Measurements from ENCODE around the gene DBI. TPM values are rescaled to one million over a fixed set of nuclear protein-coding genes. Genes with fewer than 3 reads are reported as not detected.

The DBI gene
- 87.0 and 117 TPM in 2 replicates for total RNA-seq

DNA sequence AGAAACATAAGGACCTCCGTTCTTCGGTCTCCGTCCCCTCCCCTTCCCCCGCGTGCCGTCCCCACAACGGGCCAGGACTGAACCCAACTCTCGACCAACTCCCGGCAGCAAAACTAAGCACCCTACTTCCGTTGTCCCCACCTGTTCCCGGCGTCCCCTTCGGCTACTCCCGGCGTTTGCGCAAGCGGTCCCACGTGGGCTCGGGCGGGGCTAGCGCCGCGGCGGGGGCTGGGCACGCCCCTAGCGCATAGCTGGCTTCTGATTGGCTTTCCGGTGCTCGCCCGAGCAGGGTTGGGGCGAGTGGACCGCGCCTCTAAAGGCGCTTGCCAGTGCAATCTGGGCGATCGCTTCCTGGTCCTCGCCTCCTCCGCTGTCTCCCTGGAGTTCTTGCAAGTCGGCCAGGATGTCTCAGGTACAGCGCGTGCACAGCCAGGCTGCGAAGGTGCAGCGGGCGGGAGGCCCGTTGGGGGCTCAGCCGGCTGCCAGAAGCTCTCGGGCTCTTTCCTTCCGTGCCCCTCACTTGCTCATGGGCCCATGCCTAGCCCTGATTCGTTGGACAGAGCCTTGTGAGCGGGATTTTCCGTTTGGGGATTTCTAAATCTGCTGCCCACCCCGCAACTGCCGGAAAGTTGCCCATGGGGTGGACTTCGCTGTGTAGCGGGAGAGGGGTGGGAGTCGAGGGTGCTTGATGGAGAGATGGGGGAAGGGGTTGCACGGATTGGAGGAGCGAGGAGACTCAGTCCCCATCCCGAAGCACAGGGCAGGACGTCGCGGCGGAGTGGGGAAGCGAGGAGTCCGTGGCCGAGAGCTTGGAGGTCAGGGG, at the start of gene DBI, which contains the start of gene C2orf76:
Gene DBI (plus strand): TSS at position 329 of the 823 bp plus-strand sequence. CDS start 75 bp downstream, at position 404.
Gene C2orf76 (minus strand): TSS at position 186 of the 823 bp plus-strand sequence. CDS start 26,875 bp downstream, outside the sequence.
- TF ChIP-seq, protein P1, sequence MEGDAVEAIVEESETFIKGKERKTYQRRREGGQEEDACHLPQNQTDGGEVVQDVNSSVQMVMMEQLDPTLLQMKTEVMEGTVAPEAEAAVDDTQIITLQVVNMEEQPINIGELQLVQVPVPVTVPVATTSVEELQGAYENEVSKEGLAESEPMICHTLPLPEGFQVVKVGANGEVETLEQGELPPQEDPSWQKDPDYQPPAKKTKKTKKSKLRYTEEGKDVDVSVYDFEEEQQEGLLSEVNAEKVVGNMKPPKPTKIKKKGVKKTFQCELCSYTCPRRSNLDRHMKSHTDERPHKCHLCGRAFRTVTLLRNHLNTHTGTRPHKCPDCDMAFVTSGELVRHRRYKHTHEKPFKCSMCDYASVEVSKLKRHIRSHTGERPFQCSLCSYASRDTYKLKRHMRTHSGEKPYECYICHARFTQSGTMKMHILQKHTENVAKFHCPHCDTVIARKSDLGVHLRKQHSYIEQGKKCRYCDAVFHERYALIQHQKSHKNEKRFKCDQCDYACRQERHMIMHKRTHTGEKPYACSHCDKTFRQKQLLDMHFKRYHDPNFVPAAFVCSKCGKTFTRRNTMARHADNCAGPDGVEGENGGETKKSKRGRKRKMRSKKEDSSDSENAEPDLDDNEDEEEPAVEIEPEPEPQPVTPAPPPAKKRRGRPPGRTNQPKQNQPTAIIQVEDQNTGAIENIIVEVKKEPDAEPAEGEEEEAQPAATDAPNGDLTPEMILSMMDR (IDR thresholded peaks at IDR 0.05; ENCODE audit: insufficient read depth, low read depth, low read length) = no peak
- DNase-seq (ENCODE audit: low read depth) = peak; percentile 95
- H3K4me3 ChIP-seq (ENCODE audit: low read depth, low read length) = peak within 1 kb of the TSS; percentile 94

DNA sequence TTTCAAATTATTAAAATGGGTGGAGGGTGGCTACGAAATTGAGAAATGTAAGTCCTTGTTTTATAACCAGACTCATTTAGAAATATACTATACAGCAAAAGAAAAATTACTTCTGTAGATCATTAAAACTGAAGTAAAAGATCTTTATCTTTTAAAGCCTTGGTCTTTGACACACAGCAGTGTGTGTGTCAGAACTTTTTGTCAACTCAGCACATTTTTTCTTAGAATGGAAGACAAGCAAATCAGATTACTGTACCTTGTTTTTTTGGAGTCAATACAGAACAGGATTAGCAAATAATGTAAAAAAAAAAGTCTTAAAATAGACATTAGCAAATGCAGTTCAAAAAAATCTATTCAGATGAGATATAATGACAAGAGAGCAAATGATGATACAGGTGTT, 49.2 kb upstream of the DBI start:
- TF ChIP-seq, protein P1 (IDR thresholded peaks at IDR 0.05; ENCODE audit: insufficient read depth, low read depth, low read length) = no peak
- no peak for DNase-seq (ENCODE audit: low read depth)
- no peak overlapping the region for H3K4me3 ChIP-seq (ENCODE audit: low read depth, low read length)

DNA sequence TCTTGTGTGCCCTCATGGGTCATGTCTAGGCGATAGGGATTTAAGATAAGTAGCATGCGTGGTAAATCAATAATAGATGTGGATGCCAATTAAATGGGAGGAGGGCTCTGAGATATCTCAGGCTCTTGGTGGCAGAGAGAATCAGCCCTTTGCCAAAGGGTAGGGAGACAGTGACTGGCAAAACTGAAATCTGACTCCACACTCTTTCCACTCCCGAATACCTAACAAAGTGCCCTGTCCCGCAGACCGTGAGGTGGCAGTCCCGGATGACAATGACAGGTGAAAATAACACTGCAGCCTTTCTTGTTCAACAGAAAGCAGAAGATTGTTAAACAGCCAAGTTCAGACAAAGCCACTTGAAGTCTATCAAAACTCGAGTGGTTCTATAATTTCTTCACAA, 47.2 kb upstream of the DBI start:
- H3K4me3 ChIP-seq (ENCODE audit: low read depth, low read length) = no peak overlapping the region
- no peak for DNase-seq (ENCODE audit: low read depth)
- TF ChIP-seq, protein P1 (IDR thresholded peaks at IDR 0.05; ENCODE audit: insufficient read depth, low read depth, low read length) = no peak

DNA sequence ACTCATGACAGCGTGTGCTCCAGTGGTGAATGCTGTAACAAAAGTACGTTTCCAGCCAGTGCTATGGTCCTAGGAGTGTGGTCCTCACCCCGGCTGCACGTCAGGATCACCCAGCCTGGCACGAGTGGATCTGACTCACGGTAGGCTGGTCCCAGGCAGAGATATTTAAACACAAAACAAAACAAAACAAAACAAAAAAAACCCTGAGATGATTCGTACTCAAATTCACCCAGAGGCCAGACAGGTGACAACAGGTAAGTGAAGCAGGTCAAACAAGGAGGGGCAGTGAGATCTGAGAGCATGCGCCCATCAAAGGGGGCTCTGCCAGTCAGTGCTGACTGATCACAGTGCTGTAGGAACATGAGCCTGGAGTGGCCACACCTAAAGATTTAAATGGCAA, 43.3 kb upstream of the DBI start:
- TF ChIP-seq, protein P1 (IDR thresholded peaks at IDR 0.05; ENCODE audit: insufficient read depth, low read depth, low read length) = no peak
- no peak for DNase-seq (ENCODE audit: low read depth)
- H3K4me3 ChIP-seq (ENCODE audit: low read depth, low read length) = no peak overlapping the region

DNA sequence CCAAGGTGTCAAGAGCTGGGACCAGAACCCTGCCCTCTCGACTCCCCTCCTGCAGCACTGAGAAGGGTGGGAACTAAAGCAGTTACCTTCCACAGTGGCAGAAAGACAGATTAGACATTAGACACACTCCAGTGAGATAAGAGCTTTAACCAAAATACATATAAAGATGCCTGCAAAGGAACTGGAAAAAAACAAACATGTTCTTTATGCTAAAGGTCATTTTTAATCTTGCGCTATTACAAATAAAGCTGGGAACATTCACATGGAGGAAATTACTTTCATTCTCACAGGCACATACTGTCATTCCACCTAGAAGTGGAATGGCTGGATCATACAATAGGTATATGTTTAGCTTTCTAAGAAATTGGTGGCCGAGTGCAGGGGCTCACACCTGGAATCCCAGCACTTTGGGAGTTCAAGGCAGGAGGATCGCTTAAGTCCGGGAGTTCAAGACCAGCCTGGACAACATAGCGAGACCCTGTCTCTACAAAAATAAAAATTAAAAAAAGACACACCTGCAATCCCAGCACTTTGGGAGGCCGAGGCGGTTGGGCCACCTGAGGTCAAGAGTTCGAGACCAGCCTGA, 42.0 kb upstream of the DBI start:
- no peak overlapping the region for H3K4me3 ChIP-seq (ENCODE audit: low read depth, low read length)
- TF ChIP-seq, protein P1 (IDR thresholded peaks at IDR 0.05; ENCODE audit: insufficient read depth, low read depth, low read length) = no peak

DNA sequence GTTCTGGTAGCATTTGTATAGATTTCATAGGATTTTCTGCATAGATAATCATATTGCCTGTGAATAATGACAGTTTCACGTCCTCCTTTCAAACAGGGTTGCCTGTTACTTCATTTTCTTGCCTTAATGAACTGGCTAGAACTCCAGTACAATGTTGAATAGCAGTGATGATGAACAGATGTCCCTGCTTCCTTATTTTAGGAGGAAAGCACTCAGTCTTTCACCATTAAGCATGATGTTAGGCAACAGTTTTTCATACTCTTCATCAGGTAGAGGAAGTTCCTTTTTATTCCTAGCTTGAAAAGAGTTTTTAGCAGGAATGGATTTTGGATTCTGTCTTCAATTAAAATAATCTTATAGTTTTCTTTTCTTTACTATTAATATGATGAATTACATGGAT, 39.8 kb upstream of the DBI start:
- no peak overlapping the region for H3K4me3 ChIP-seq (ENCODE audit: low read depth, low read length)
- TF ChIP-seq, protein P1 (IDR thresholded peaks at IDR 0.05; ENCODE audit: insufficient read depth, low read depth, low read length) = no peak
- no peak for DNase-seq (ENCODE audit: low read depth)

More for the DNA sequence above, 42.0 kb upstream of the DBI start:
- no peak for DNase-seq (ENCODE audit: low read depth)

Measured in fibroblast of villous mesenchyme (primary cell).